ENCODE data around the gene MAGEL2. TPM values are rescaled to one million over a fixed set of nuclear protein-coding genes. Genes with fewer than 3 reads are reported as not detected.
A peak's percentile ranks its signal among the peaks of the same experiment; 100 is the strongest.

MAGEL2 gene
- total RNA-seq, 1 donor from 2014 or later, result 27.1 TPM

DNA sequence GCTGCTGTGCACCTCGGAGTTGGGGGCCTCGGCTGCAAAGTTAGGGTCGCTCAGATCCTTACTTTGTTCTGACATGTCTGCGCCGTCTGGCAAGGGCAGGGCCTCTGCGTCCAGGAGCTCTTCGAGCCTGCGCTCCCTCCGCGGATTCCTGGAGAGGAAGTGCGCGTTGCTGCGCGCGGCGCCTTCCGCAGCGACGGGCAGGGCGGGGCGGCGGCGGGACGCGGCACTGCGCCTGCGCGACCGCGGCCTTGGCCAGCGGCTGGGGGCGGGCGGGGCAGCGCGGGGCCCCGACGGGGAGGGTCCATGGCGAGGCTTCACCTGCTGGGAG, 39.4 kb upstream of the MAGEL2 start, which contains the start of gene NDN:
Gene NDN, minus strand, starts transcription at position 163 of the 328 bp plus-strand sequence. Its CDS starts 88 bp downstream, at position 75.
- Mint-ChIP-seq H3K27ac (ENCODE audit: unreplicated experiment) (peak within 1 kb of the TSS; percentile 70), H3K27me3 (ENCODE audit: unreplicated experiment) (peaks cover 12% of the 10 kb centered on the region), H3K36me3 (ENCODE audit: unreplicated experiment) (no peaks in the 10 kb centered on the region), H3K4me3 (ENCODE audit: unreplicated experiment) (peak within 1 kb of the TSS; percentile 85), H3K4me1 (ENCODE audit: low read depth, unreplicated experiment) (peaks cover 11% of the 10 kb centered on the region), H3K9me3 (ENCODE audit: unreplicated experiment) (peaks cover 2% of the 10 kb centered on the region)
- DNase-seq, result peak; percentile 83
- TF ChIP-seq, protein P1, sequence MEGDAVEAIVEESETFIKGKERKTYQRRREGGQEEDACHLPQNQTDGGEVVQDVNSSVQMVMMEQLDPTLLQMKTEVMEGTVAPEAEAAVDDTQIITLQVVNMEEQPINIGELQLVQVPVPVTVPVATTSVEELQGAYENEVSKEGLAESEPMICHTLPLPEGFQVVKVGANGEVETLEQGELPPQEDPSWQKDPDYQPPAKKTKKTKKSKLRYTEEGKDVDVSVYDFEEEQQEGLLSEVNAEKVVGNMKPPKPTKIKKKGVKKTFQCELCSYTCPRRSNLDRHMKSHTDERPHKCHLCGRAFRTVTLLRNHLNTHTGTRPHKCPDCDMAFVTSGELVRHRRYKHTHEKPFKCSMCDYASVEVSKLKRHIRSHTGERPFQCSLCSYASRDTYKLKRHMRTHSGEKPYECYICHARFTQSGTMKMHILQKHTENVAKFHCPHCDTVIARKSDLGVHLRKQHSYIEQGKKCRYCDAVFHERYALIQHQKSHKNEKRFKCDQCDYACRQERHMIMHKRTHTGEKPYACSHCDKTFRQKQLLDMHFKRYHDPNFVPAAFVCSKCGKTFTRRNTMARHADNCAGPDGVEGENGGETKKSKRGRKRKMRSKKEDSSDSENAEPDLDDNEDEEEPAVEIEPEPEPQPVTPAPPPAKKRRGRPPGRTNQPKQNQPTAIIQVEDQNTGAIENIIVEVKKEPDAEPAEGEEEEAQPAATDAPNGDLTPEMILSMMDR (IDR thresholded peaks at IDR 0.05; ENCODE audit: partially characterized antibody, unreplicated experiment), result no peak

DNA sequence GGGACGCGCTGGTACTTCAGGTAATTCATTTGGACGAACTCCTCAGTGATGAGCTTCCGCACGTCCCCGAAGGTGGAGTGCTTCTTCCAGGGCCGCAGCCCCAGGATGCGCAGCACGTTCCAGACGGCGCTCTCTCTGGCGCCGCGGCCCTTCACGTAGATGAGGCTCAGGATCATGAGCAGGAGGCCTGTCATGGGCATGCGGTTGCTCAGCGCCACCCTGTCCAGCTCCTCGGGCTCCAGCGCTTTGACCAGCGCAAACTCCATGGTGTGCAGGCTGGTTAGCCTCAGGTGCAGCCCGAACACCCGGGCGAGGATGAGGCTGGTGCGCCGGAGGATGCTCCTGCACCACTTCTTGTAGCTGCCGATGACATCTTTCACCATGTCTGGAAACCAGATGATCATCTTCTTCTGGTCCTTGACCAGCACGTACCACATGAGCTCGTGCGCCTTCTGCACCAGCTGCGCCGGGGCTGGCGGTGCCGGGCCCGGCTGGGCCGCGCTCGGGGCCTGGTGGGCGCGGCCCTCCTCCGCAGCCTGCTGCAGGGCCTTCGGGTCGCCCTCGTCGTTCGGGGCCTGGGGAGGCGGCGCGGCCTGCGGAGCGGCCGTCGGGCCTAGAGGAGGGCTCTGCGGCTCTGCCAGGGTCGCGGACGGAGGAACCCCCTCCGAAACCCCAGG, 38.9 kb upstream of the MAGEL2 start:
- Mint-ChIP-seq H3K4me1 (ENCODE audit: low read depth, unreplicated experiment) (peaks cover 11% of the 10 kb centered on the region), H3K27ac (ENCODE audit: unreplicated experiment) (peak overlapping the region; percentile 70), H3K27me3 (ENCODE audit: unreplicated experiment) (peaks cover 12% of the 10 kb centered on the region), H3K4me3 (ENCODE audit: unreplicated experiment) (peak overlapping the region; percentile 85), H3K36me3 (ENCODE audit: unreplicated experiment) (no peaks in the 10 kb centered on the region), H3K9me3 (ENCODE audit: unreplicated experiment) (peaks cover 2% of the 10 kb centered on the region)
- TF ChIP-seq, protein P1 (IDR thresholded peaks at IDR 0.05; ENCODE audit: partially characterized antibody, unreplicated experiment), result no peak
- DNase-seq, result peak; percentile 36

DNA sequence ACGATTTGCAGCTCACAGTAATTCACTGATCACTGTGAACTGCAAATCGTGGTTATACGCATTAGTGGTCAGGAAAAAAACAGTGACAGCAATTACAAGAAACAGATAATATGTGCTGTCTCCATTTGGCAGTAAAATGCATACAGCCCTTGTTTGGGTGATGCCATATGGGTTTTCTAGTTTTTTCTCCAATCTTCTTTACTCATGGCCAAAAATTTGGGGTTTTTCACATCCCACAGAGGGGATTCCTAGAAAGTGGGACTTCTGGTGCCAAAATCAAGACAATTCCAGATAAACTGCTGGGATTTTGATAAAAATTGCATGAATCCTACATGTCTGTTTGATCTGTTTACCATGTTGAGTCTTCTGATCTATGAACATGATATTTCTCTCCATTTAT, 23.8 kb upstream of the MAGEL2 start:
- no peak overlapping the region for H3K4me3 Mint-ChIP-seq (ENCODE audit: unreplicated experiment)
- DNase-seq, result no peak
- no peaks in the 10 kb centered on the region for H3K9me3 Mint-ChIP-seq (ENCODE audit: unreplicated experiment)
- H3K36me3 Mint-ChIP-seq (ENCODE audit: unreplicated experiment), result no peaks in the 10 kb centered on the region
- TF ChIP-seq, protein P1 (IDR thresholded peaks at IDR 0.05; ENCODE audit: partially characterized antibody, unreplicated experiment), result no peak
- H3K4me1 Mint-ChIP-seq (ENCODE audit: low read depth, unreplicated experiment), result no peaks in the 10 kb centered on the region
- H3K27me3 Mint-ChIP-seq (ENCODE audit: unreplicated experiment), result no peaks in the 10 kb centered on the region
- no peak overlapping the region for H3K27ac Mint-ChIP-seq (ENCODE audit: unreplicated experiment)

DNA sequence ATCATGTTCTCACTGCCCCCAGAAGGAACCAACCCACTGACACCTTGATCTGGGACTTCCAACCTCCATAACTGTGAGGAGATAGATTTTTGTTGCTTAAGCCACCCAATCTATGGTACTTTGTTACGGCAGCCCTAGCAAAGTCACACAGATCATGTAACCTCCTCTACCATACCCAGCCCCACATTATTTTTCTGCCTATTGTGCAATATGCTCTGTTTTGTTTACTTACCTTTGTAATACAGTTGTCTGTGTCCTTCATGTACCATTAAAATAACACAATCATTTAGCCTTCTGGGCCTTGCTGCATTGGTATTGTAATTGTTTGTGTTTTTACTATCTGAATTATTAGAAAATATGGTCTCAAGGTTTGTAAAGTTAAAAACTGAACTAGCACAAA, 23.3 kb upstream of the MAGEL2 start:
- no peak overlapping the region for H3K27ac Mint-ChIP-seq (ENCODE audit: unreplicated experiment)
- no peak for DNase-seq
- no peaks in the 10 kb centered on the region for H3K36me3 Mint-ChIP-seq (ENCODE audit: unreplicated experiment)
- H3K4me3 Mint-ChIP-seq (ENCODE audit: unreplicated experiment), result no peak overlapping the region
- H3K4me1 Mint-ChIP-seq (ENCODE audit: low read depth, unreplicated experiment), result no peaks in the 10 kb centered on the region
- no peaks in the 10 kb centered on the region for H3K9me3 Mint-ChIP-seq (ENCODE audit: unreplicated experiment)
- no peaks in the 10 kb centered on the region for H3K27me3 Mint-ChIP-seq (ENCODE audit: unreplicated experiment)
- TF ChIP-seq, protein P1 (IDR thresholded peaks at IDR 0.05; ENCODE audit: partially characterized antibody, unreplicated experiment), result no peak

DNA sequence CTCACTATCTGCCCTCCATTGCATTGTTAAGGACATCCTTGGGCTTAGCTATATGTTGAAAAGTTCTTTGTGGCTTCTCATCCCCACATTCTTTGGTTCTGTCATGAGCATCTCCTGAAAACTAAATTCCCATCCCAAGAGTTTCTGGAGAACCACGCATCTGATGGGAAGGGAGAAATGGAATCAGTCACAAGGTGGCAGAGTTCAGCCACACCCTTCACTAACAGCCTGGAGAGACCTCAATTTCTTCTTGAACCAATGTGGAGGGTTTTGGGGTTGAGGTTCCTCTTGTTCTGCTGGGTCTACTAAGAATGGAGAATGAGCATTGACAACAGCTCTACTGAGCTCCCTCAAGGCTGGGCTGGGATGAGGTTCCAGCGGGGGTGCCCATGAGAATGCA, 15.6 kb upstream of the MAGEL2 start:
- Mint-ChIP-seq H3K27me3 (ENCODE audit: unreplicated experiment) (no peaks in the 10 kb centered on the region), H3K9me3 (ENCODE audit: unreplicated experiment) (no peaks in the 10 kb centered on the region), H3K4me1 (ENCODE audit: low read depth, unreplicated experiment) (no peaks in the 10 kb centered on the region), H3K4me3 (ENCODE audit: unreplicated experiment) (no peak overlapping the region), H3K36me3 (ENCODE audit: unreplicated experiment) (no peaks in the 10 kb centered on the region), H3K27ac (ENCODE audit: unreplicated experiment) (no peak overlapping the region)
- TF ChIP-seq, protein P1 (IDR thresholded peaks at IDR 0.05; ENCODE audit: partially characterized antibody, unreplicated experiment), result no peak
- DNase-seq, result no peak
